Measurements from ENCODE around the gene TUBA3E. TPM values are rescaled to one million over a fixed set of nuclear protein-coding genes. Genes with fewer than 3 reads are reported as not detected.
"Not testable (repeated sequence)": the region's sequence is repeated elsewhere in the genome, so short reads cannot be mapped to it uniquely, and the experiment has no call there.

TUBA3E gene
- total and polyA plus RNA-seq, 2 of the 8 experiments (the other 6 are each of a cell fraction or from before 2014, with no cell fraction given): not detected

DNA sequence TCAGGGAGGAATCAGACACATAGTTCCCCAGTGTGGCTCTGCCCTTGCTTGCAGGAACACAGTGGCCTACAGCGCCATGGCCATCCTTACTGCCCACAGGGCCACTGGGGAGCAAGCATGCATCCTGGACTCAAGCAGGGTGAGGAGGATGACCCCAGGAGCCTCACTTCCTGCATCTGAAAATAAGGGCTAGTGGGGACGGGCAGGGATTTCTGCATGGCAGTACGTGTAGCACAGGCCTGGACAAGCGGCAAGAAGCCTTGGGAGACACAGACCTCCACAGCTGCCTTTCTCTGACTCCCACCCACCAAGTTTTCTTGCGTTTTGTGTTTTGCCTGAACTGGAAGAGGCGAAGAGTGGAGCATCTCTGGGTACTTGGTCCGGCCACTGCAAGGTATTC is 35.8 kb downstream of the TUBA3E start:
- H3K56ac ChIP-seq (replicated peaks; ENCODE audit: insufficient read length, low read depth, low read length); POLR2A ChIA-PET (ENCODE audit: partially characterized antibody): not testable (repeated sequence)

More for the DNA sequence above, 35.8 kb downstream of the TUBA3E start:
- H4K5ac ChIP-seq (ENCODE audit: insufficient read length, low read depth, low read length); FAIRE-seq; H3K27ac ChIP-seq (ENCODE audit: low read depth, low read length); H3K23me2 ChIP-seq (ENCODE audit: low read depth, low read length); H2AK5ac ChIP-seq (ENCODE audit: low read depth, low read length); H3K79me2 ChIP-seq (ENCODE audit: control insufficient read depth in 1 of 2, insufficient read depth in 2 of 2, low read length in 2 of 2); H3K4me1 ChIP-seq (replicated peaks in 1 of 4; ENCODE audit: control insufficient read depth in 3 of 4, insufficient read depth in 4 of 4, low read length in 3 of 4); H4K91ac ChIP-seq (replicated peaks; ENCODE audit: insufficient read length, low read length); DNase-seq (ENCODE audit: low read depth in 1 of 2, low spot score in 2 of 2); H3K4me2 ChIP-seq (ENCODE audit: insufficient read depth in 1 of 2, low read depth in 2 of 2, low read length in 2 of 2); H2BK20ac ChIP-seq (ENCODE audit: low read length); H2AFZ ChIP-seq (ENCODE audit: low read length); H2BK12ac ChIP-seq (ENCODE audit: low read depth, low read length); H4K8ac ChIP-seq (ENCODE audit: extremely low read depth, insufficient read depth, low read length); CTCF ChIA-PET (ENCODE audit: partially characterized antibody); H3K79me1 ChIP-seq (ENCODE audit: low read depth, low read length); H2BK5ac ChIP-seq (ENCODE audit: low read depth, low read length); H3K23ac ChIP-seq (ENCODE audit: insufficient read length); H3K14ac ChIP-seq (ENCODE audit: insufficient read length); H3K18ac ChIP-seq (ENCODE audit: extremely low read depth, low read length); H3K4ac ChIP-seq (replicated peaks; ENCODE audit: insufficient read length, low read depth, low read length); H3K9me3 ChIP-seq (ENCODE audit: insufficient read depth in 2 of 2, low read depth in 1 of 2, low read length in 1 of 2); H3K9ac ChIP-seq (replicated peaks in 1 of 4; ENCODE audit: extremely low read depth in 1 of 4, low read depth in 3 of 4, low read length in 3 of 4); H3K27me3 ChIP-seq (replicated peaks in 1 of 4; ENCODE audit: control insufficient read depth in 3 of 4, extremely low read depth in 1 of 4, insufficient read depth in 3 of 4, low read length in 3 of 4); H4K20me1 ChIP-seq (replicated peaks in 1 of 2; ENCODE audit: control insufficient read depth in 1 of 2, insufficient read depth in 2 of 2, low read length in 2 of 2); H3K4me3 ChIP-seq (ENCODE audit: extremely low read depth in 1 of 4, insufficient read depth in 2 of 4, low read depth in 3 of 4, low read length in 4 of 4); H2BK15ac ChIP-seq (ENCODE audit: low read length); H2BK120ac ChIP-seq (replicated peaks; ENCODE audit: low read depth, low read length): not testable (repeated sequence)
- H3K36me3 ChIP-seq (ENCODE audit: control insufficient read depth in 2 of 4, insufficient read depth in 4 of 4, low read length in 3 of 4): peaks cover 6 to 36% (median 22%) of the 10 kb centered on the region in 4 experiments
- 100% methylated on average over 6 of the region's 7 CpGs; no CpG with 5 or more reads in 1 of the 2 experiments for WGBS, 2 experiments (ENCODE audit: extremely low coverage in 1 of 2, insufficient coverage in 1 of 2, insufficient read length in 1 of 2, insufficient replicate concordance in 2 of 2, low coverage in 1 of 2, low lambda C conversion rate in 2 of 2, missing lambda C conversion rate in 1 of 2)

Measured in H1 (cell line).